ENCODE data around the gene ZDHHC11B.

ZDHHC11B gene

GRCh38 chr5:670396-671270, 113.9 kb downstream of the ZDHHC11B start:
- POLR2A ChIA-PET: no interaction called here
- TF ChIP-seq SP1 (IDR thresholded peaks at IDR 0.05) (no peak), TARDBP (IDR thresholded peaks at IDR 0.05) (no peak), NFRKB (IDR thresholded peaks at IDR 0.05) (no peak), SUZ12 (IDR thresholded peaks at IDR 0.05) (no peak), ARNT (IDR thresholded peaks at IDR 0.05) (no peak), FOXK2 (IDR thresholded peaks at IDR 0.05) (no peak), FOXM1 (IDR thresholded peaks at IDR 0.05; ENCODE audit: borderline replicate concordance) (no peak), CTBP1 (IDR thresholded peaks at IDR 0.05; ENCODE audit: borderline replicate concordance) (no peak), ZNF384 (IDR thresholded peaks at IDR 0.05) (no peak), FOXA1 (IDR thresholded peaks at IDR 0.05) (no peak), BHLHE40 (IDR thresholded peaks at IDR 0.05; ENCODE audit: borderline replicate concordance) (no peak)
- CTCF ChIA-PET: interaction anchor here (0.7 to 1.6 kb wide), 7 partner anchors 14 to 235 kb away, joined by 3 to 6 read pairs (median 3); no protein-coding TSS in a partner anchor
- no peak for DNase-seq (ENCODE audit: extremely low spot score)

DNA sequence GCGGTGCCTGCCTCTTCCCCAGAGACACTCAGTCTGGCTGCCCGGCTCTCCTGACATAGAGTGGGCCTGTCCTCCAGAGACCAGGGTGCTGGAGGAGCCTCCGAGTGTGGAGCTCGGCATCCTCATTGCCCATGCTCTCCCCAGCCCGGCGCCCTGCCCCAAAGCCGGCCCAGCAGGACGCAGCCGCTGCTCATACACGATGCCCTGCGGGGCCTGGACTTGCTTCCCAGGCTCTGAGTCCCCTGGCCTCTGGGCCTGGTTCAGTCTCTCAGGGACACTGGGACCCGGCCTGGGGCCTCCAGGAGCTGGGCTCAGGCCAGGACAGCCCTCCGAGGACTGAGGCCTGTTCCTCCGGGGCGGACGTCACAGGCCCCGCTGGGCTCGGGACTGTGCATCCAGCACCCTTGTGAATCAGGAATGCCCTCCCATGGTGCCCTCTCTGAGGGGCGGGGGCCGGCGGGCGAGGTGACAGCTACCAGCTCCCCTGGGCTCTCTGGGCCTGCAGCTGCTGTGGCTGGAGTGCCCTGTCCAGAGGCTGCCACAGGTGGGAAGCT, 114.6 kb downstream of the ZDHHC11B start:
- no peak for DNase-seq (ENCODE audit: extremely low spot score)
- POLR2A ChIA-PET: no interaction called here
- CTCF ChIA-PET: interaction anchor here (0.9 to 1.6 kb wide), 5 partner anchors 13 to 233 kb away, joined by 3 to 6 read pairs (median 3); no protein-coding TSS in a partner anchor
- no peak for TF ChIP-seq L3MBTL2 (conservative IDR thresholded peaks at IDR 0.05)
- no peak for TF ChIP-seq ARNT (IDR thresholded peaks at IDR 0.05)
- no peak for TF ChIP-seq FOXM1 (IDR thresholded peaks at IDR 0.05; ENCODE audit: borderline replicate concordance)
- TF ChIP-seq, protein P1, sequence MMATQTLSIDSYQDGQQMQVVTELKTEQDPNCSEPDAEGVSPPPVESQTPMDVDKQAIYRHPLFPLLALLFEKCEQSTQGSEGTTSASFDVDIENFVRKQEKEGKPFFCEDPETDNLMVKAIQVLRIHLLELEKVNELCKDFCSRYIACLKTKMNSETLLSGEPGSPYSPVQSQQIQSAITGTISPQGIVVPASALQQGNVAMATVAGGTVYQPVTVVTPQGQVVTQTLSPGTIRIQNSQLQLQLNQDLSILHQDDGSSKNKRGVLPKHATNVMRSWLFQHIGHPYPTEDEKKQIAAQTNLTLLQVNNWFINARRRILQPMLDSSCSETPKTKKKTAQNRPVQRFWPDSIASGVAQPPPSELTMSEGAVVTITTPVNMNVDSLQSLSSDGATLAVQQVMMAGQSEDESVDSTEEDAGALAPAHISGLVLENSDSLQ (IDR thresholded peaks at IDR 0.05): no peak
- TF ChIP-seq ZNF384 (IDR thresholded peaks at IDR 0.05): no peak
- TF ChIP-seq ELF4 (IDR thresholded peaks at IDR 0.05): no peak
- no peak for TF ChIP-seq SUZ12 (IDR thresholded peaks at IDR 0.05)
- TF ChIP-seq FOXA1 (IDR thresholded peaks at IDR 0.05): no peak
- TF ChIP-seq HDGF (IDR thresholded peaks at IDR 0.05; ENCODE audit: borderline replicate concordance): no peak
- TF ChIP-seq LEF1 (IDR thresholded peaks at IDR 0.05; ENCODE audit: borderline replicate concordance): no peak
- TF ChIP-seq CTBP1 (IDR thresholded peaks at IDR 0.05; ENCODE audit: borderline replicate concordance): no peak
- TF ChIP-seq FOXK2 (IDR thresholded peaks at IDR 0.05): no peak

- ChIA-PET POLR2A (no interaction called here), CTCF (interaction anchor here (0.5 to 1.6 kb wide), 5 partner anchors 13 to 234 kb away, joined by 3 to 6 read pairs (median 3); no protein-coding TSS in a partner anchor)
- TF ChIP-seq ZNF384 (IDR thresholded peaks at IDR 0.05) (no peak), L3MBTL2 (conservative IDR thresholded peaks at IDR 0.05) (no peak), TARDBP (IDR thresholded peaks at IDR 0.05) (no peak), BHLHE40 (IDR thresholded peaks at IDR 0.05; ENCODE audit: borderline replicate concordance) (no peak), SP1 (IDR thresholded peaks at IDR 0.05) (no peak), FOXK2 (IDR thresholded peaks at IDR 0.05) (no peak), HDGF (IDR thresholded peaks at IDR 0.05; ENCODE audit: borderline replicate concordance) (no peak), CTBP1 (IDR thresholded peaks at IDR 0.05; ENCODE audit: borderline replicate concordance) (no peak), ARNT (IDR thresholded peaks at IDR 0.05) (no peak), LEF1 (IDR thresholded peaks at IDR 0.05; ENCODE audit: borderline replicate concordance) (no peak), ELF4 (IDR thresholded peaks at IDR 0.05) (no peak), NFRKB (IDR thresholded peaks at IDR 0.05) (no peak), SUZ12 (IDR thresholded peaks at IDR 0.05) (no peak), FOXM1 (IDR thresholded peaks at IDR 0.05; ENCODE audit: borderline replicate concordance) (no peak)
- TF ChIP-seq, protein P1 (IDR thresholded peaks at IDR 0.05): no peak
Observed at GRCh38 chr5:669111-669841, 115.3 kb downstream of the ZDHHC11B start.

DNA sequence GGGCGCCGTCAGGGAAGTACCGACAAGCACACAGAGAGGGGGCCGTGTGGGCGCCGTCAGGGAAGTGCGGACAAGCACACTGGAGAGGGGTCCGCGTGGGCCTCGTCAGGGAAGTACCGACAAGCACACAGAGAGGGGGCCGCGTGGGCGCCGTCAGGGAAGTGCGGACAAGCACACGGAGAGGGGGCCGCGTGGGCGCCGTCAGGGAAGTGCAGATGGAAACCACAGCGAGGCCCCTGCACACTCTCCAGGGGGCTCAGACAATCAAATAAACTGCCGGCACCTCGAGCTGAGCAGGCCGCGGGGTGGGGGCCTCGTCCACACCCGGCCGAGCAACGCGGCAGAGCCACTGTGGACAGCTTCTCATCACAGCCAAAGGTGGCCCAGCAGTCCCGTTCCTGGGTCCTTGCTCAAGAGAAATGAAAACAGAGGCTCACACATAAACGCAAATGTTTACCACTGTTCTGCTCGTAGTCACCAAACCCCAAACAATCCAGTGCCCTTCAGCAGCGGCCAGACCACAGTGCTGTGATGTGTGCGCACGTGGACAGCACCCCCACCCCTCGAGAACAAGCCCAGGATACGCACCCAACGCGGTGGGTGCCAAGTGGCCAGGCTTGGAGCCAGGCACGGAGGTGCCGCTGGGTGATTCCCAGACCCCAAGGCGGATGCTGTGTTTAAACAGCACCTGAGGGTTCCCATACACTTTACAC, 116.1 kb downstream of the ZDHHC11B start:
- CTCF ChIA-PET: interaction anchor here (0.5 kb wide), 1 partner anchor 235 kb away, joined by 3 read pairs; no protein-coding TSS in a partner anchor
- POLR2A ChIA-PET: no interaction called here
- no peak for TF ChIP-seq L3MBTL2 (conservative IDR thresholded peaks at IDR 0.05)
- TF ChIP-seq, protein P1 (IDR thresholded peaks at IDR 0.05): no peak
- TF ChIP-seq ARNT (IDR thresholded peaks at IDR 0.05): no peak
- no peak for TF ChIP-seq ZNF384 (IDR thresholded peaks at IDR 0.05)
- no peak for TF ChIP-seq SP1 (IDR thresholded peaks at IDR 0.05)
- no peak for DNase-seq (ENCODE audit: extremely low spot score)

More at GRCh38 chr5:669111-669841, 115.3 kb downstream of the ZDHHC11B start:
- peak; percentile 74 for DNase-seq (ENCODE audit: extremely low spot score)

Measured in HEK293T (cell line).